ENCODE data around the gene POLR2H.

The POLR2H gene

DNA sequence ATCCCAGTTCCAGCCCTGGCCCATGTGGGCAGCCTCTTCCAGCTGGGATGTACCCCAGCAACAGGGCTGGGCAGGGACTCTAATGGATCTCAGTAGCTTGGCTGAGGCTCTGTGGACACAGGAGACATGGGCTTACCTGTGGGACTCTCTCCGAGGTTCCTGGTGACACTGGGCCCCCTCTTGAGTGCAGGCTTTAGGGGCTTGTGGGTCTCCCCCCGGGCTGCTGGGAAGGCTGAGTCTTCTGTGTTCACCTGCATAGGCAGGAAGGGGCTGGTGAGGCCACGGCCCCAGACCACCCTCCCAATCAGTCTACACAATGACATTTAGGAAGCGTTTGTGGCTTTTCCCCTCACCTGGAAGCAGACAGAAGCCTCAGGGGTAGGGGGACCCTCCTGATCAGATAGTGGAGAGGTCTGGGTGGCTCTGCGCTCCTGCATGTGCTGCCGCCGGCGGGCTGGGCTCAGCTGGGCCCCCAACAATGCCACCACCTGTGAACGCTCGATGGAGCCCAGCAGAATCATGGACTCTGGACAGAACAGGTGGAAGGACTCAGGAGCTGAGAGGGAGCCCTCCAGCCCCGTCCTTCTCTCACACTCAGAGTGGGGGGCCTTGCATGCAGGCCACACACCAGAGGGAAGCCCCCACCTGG lies 8.5 kb upstream of the POLR2H start:
- no peak for DNase-seq

DNA sequence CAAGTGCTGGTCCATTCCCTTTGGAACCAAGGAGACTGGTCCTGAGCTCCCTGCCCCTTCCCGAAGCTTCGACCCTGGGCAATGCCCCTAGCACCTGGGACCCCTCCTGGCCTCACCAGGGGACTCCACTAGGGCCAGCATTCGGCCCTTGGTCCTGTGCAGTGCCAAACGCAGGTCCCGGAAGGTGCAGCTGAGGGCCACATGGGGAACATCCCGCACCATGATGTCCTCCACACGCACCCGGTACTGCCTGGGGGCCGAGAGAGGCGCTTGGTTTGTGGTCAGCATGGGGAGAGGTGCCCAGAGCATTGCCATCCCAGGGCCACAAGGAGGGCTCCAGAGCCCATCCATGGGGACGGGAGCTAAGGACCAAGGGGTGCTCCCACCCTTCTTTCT lies 8.0 kb upstream of the POLR2H start:
- DNase-seq: no peak

- DNase-seq: no peak
Observed at GRCh38 chr3:184354121-184354728, 7.3 kb upstream of the POLR2H start.

DNA sequence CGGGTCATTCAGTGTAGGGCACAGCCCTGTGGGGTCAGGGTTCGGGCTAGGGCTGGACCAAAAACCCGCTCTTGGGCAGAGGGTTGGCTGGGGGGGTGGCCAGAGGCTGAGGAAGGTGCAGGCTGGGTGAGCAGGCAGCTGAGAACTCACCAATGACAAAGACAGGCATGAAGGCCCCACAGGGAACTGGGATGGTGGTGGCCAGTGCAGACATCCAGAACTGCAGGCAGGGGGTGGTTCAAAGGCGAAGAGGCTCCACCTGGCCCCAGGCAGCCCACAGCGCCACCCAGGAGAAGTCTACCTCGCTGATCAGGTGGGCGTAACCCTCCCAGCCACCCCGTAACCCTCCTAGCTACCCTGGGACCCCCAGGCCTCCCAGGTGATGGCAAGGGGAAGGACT lies 6.8 kb upstream of the POLR2H start:
- no peak for DNase-seq

DNA sequence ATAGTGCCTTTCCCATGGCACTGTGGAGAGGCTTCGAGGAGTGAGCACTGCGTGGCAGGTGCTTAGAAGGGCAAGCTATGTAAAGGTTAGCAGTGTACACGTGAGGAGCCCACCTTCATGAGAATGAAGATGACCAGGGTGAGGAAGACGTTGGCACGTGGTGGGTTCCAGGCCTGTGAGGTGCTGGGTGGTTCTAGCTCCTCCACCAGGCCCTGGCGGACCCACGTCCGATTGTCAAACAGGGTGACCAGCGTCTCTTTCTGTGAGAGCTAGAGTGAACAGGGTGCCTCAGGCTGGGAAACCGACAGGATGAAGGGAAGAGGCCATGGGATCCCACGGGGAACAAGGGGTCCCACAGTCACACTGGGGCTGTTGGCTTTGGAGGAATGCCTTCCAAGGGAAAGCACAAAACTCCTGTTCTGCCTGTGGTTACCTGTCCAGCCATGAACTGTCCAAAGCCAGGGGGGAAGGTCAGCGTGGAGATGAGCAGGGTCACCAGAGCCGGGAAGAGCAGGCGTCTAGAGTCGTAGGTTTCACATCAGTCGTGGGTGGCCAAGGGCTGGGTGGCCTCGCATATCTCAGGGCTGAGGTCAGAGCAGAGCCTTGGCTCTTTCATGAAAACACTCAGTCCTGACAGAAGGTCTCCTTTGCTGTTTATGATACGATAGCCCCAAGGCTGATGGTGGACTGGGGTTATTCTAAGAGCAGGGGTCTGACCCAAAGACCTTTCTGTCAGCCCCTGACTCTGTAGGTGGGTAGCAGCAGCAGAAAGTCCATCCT lies 6.1 kb upstream of the POLR2H start:
- DNase-seq: no peak

DNA sequence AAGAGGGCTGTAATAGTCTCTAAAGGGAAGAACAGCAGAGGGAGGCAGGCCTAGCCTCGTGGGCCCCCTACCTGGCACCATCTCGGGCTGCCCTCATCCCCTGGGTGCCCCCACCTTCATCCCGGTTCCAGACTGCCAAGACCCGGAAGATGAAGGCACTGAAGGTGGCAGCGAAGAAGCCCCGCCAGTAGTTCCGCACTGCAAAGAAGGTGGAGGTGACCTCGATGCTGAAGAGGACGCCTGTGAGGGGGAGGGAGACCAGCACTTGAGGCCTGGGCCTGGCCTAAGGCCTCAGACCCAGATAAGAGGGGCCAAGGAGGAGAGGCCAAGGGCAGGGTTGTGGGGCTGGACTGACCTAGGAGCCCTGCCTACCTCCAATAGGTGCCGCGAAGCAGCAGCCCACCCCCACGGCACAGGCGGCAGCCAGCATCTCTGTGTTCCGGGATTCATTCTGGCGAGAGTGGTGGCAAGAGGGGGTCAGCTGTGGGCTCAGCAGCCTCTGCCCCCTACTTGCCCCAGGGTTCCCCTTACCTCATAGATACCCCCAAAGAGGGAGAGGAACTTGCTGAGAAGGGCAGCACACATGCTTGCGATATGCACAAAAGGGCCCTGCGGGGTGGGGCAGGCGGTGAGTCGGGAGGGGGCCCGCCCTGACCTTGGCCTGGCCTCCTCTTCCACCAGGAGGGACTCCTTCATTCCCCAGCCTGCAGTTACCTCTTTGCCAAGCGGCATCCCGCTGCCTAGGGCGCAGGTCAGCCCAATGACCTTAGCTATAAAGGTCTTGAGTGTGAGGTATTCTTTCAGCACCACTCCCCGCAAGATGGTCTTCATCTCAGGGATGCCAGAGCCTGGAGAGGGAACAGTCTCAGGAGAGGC lies 4.0 kb upstream of the POLR2H start:
- no peak for DNase-seq

GRCh38 chr3:184358124-184358767 lies 3.3 kb upstream of the POLR2H start:
- DNase-seq: no peak

DNA sequence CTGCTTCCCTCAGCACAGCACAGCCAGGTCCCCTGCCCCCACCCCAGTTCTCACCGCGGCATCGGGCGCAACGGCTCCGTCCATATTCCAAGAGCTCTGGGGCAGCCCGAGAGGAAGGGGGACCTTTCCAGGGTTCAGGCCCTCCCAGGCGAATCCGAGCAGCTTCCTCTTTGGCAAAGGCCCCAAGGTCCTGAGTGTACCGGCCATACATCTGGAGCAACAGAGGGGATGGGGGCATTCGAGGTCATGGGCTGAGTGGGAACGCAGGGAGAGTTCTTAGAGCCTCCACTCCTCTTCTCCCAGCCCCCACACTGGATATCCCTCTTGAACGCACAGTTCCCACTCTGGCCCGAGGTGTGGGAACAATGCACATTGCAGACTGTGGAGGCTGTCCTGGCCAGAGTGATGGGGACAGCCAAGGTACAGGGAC lies 2.6 kb upstream of the POLR2H start:
- no peak for DNase-seq

DNA sequence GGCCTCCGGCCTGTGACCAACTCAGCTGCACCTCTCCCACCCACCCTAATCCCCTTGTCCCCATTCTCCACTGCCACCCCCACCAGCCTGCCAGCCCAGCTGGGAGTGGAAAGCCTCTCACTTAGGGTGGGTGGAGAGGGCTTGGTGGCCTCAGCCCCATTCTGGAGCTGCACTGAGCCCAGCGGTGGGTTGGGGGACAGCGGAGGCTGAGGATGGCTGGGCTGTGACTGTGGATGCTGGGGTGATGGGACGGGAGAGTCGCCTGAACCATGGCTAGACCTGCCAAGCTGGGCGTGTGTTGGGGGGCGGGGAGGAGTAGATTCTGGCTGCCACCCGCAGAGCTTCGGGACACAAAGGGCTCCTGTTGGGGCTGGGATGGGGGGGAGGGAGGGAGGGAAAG lies 1.9 kb upstream of the POLR2H start:
- DNase-seq: no peak

GRCh38 chr3:184360070-184360928 lies 1.2 kb upstream of the POLR2H start:
- no peak for DNase-seq

DNA sequence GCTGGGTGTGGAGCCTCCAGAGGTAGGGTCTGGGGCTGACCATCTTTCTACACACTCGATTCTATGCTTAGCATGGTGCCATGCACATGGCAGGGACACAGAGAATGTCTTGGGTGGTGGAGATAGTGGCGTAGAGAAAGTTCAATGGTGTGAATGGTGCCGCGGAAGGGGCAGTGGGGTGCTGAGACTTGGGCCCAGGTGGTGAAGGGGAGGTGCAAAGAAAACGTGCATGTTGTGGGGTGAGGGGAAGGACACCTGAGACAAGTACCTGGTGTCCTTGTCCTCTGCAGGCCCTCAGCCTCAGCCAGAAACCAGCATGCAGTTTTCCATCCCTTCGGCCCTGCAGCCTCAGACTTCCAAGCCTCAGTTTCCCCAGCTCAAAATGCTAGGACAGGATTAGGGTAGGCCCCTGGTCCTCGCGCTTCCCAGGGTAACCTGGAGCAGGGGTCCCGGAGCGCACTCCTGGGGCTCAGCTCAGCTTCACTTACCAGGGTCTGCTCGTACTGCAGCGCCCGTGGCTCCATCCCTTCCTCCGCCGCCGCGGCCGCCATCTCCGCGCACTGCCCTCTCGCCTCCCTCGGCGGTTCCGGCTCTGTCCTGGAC lies 480 bp upstream of the POLR2H start:
- no peak for DNase-seq

DNA sequence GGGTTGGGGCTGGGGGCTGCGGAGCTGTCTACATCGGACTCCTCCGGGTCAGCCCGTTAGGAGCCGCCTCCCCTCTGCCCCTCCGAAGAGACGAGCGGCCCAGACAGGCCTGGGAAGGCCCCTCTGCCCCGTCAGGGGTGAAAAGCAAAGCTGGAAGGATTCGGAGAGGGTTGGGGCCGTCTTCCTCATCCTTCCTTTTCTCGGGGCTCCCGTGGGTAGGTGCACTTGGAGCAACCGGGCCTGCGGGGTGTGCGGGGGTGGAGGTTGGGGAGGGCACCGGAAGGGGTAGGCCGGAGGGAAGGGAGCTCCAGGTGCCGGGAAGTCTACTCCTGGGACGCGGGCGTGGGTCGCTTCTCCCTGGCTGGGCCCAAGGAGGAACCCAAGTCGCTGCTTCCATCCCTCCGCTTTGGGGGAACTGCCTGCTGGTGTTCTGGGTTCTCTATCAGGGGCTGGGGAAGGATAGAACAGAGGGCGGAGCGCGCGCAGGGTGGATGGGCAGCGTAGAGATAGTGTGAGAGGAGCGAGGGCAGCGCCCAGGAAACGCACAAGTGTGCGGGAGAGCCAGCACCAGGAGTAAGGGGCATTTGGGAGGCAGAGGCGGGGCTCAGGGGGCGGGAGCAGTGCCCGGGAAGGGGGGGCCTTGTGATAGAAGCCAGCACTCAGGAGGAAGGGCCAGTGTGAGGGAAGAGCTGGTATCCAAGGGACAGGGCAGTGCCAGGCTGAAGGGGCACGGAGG lies 590 bp downstream of the POLR2H start:
- DNase-seq: peak; percentile 79

- peak; percentile 98 for DNase-seq
Observed at GRCh38 chr3:184362668-184363546, 1.4 kb downstream of the POLR2H start.

DNA sequence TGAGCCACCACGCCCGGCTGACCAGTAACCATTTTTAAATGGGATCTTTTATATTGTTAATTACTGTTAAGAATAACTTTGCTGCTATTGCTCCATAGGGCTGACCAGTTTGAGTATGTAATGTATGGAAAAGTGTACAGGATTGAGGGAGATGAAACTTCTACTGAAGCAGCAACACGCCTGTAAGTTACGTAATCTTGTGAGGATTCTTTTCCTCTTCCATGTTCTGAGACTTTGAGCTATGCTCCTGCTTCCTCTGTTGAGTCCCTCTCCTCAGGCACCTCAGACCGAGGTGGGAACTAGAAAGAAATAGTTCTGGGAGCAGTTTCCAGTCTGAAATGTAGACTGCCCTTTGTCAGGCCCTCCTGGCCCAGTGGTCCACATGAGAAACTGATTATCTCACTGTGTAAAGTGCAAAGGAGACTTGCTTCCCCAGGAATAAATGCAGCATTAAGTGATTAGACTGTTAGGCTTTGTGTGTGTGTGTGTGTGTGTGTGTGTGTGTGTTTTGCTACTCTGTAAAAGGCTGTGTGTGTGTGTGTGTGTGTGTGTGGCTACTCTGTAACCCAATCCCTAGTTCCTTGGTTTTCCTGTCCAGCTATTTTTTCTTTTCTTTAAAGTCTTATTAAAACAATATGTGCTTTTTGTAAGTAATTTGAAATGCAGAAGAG lies 5.2 kb downstream of the POLR2H start:
- DNase-seq: no peak

DNA sequence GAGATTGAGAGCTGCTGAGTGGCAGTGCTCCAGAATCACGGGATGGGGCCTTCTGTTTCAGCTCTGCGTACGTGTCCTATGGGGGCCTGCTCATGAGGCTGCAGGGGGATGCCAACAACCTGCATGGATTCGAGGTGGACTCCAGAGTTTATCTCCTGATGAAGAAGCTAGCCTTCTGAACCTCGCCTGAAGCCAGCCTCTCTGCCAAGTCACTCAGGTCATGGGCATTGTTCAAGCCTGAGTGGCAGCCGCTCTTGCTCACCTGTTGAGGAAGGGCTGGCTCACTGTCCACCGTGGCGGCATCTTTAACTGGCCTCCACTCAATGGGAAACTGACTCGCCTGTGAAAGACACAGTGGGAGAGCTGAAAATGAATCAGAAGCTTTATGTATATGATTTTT lies 6.6 kb downstream of the POLR2H start:
- DNase-seq: no peak

GRCh38 chr3:184368586-184369183 lies 7.2 kb downstream of the POLR2H start:
- peak; percentile 66 for DNase-seq

- peak; percentile 85 for DNase-seq
Observed at GRCh38 chr3:184371570-184372018, 10.1 kb downstream of the POLR2H start.

GRCh38 chr3:184372296-184372821 lies 10.8 kb downstream of the POLR2H start:
- no peak for DNase-seq

Data from right hindlimb (tissue), 1 donor.